HFF-Myc (cell line): ENCODE measurements around the gene NOL4L.

Experiments
- DNase-seq: peaks from one replicate; pipeline ENCODE4 v3.0.0-alpha.2; 2011; ENCODE audit warnings: low read depth; ENCODE audit errors: extremely low read depth
- H3K4me3 ChIP-seq: replicated peaks from 2 replicates; pipeline ENCODE4 v1.5.1; 2011; ENCODE audit warnings: low read depth, mild to moderate bottlenecking, control low read depth, low read length
- TF ChIP-seq, protein P1 (sequence below): IDR thresholded peaks from 2 replicates; pipeline ENCODE4 v1.5.1; 2012; ENCODE audit warnings: mild to moderate bottlenecking, low read depth, low read length, control low read depth; ENCODE audit errors: missing control alignments

Gene NOL4L

DNA sequence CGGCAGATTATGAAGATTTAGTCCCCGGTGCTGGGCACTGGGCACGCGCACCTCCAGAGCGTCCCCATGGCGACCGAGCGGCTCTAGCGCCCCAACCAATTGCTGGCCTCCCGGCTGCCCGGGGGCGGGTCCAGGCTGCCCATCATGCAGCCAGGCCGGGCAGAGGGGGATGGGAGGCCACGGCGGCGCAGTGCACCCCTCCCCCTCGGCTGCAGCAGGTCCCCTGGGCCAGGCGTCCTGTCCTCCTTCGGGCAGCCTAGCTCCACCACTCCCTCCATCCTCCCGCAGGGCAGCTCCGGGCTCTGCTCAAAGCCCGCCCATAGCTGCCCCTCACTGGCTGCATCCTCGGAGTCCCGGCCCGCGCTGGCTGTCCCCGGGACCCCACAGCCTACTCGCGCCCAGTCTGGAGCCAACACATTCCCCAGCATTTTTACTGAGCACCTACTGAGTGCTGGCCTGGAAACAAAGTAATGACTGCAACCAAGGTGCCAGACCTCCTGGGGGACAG lies 127.6 kb downstream of the NOL4L start:
- no peak for DNase-seq
- TF ChIP-seq, protein P1, sequence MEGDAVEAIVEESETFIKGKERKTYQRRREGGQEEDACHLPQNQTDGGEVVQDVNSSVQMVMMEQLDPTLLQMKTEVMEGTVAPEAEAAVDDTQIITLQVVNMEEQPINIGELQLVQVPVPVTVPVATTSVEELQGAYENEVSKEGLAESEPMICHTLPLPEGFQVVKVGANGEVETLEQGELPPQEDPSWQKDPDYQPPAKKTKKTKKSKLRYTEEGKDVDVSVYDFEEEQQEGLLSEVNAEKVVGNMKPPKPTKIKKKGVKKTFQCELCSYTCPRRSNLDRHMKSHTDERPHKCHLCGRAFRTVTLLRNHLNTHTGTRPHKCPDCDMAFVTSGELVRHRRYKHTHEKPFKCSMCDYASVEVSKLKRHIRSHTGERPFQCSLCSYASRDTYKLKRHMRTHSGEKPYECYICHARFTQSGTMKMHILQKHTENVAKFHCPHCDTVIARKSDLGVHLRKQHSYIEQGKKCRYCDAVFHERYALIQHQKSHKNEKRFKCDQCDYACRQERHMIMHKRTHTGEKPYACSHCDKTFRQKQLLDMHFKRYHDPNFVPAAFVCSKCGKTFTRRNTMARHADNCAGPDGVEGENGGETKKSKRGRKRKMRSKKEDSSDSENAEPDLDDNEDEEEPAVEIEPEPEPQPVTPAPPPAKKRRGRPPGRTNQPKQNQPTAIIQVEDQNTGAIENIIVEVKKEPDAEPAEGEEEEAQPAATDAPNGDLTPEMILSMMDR = no peak
- peak overlapping the region; percentile 35 for H3K4me3 ChIP-seq

DNA sequence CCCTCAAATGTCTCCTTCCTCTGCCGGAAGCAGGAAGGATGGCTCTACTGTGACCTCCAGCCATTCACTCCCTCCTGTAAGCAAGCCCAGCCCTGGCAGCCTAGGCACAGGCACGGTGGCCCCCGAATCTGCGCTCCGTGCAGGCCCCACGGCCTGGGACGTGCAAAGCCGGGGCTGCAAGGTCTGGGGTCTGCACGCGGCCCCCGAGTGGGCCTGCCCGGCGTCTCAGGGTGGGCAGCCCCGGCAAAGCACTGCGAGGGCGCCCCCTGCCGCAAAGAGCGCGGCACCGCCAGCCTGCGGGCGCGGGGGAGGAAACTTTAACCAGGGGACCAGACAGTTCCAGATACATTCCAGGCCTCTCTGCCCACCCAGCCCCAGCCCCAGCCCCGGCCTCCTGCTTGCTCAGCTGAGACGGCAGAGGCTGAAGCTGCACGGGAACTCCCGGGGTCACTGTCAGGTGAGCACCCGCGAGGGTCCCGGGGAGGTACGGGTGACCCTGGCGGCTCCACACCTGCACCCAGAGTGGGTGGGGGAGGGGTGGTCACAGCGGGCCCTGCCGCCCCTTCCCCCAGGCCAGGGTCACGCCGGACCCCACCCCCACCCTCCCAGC lies 128.2 kb downstream of the NOL4L start:
- H3K4me3 ChIP-seq = peak overlapping the region; percentile 35
- TF ChIP-seq, protein P1 = peak; percentile 72

DNA sequence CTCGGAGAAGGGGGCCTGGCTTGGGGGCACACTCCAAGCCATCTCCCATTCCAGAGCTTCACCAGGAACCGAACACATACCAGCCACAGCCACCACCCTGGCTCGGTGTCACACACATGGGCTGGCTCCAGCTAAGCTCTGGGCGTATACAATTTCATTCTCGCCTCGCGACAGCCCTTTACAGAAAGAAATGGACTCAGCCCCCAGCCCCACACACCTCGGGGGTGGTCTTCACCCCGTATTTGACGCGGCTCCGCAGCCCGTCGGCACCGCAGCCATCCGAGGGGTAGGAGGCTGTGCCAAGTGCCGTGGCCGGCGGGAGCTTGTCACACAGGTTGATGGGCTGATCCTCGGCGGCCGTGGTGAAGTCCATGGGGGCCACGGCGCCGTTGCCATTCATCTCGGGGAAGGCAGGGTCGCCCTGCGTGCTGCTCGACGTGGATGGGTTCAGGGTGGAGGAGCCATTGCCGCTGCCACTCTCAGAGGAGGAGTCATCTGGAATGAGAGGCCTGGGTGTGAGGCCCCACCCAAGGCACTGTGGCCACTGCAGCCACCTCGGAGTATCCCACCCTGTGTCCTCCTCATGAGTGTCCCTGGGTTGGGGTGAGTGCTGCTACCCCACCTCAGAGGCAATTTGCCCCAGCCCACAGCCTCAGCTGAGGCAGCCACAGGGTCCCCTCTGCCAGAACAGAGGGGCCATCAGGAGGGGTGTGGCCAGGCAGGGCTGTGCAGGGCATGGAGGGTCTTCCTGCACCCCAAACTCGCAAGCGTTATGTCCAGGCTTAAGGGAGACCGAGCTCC lies 129.0 kb downstream of the NOL4L start:
- TF ChIP-seq, protein P1 = no peak

More for the DNA sequence above, 128.2 kb downstream of the NOL4L start:
- no peak for DNase-seq

DNA sequence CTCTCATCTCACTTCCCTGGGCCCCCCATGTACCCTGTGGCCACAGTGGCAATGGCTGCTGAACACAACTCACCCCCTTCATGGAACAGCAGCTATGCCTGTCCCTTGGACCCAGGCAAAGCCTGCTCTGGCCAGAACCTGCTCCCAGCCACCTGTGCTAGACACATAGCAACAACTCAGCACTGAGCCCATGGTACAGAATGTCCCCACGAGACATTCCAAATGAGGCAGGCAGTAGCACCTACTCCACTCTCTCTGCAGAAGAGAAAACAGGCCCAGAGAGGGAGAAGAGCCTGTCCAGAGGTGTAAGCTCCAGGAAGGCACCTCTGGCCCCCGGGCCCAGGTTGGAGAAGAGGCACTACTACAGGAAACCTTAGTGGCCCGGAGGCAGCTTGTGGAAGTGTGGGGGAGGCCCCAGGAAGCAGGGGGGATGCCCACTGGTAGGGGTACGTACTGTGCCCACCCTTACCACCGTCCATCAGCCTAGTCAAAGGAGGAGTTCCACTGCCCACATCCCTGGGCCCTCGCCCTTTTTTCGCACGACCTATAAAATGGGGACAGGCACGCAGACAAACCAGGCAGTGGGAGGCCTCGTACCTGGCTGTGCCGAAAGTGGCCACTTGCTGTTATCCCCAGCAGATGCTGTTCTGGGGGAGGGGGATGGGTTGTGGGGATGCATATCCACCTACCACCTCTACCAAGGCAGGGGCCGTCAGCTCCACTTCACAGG lies 129.8 kb downstream of the NOL4L start:
- no peak overlapping the region for H3K4me3 ChIP-seq
- TF ChIP-seq, protein P1 = no peak
- DNase-seq = no peak

More for the DNA sequence above, 129.0 kb downstream of the NOL4L start:
- DNase-seq = no peak
- H3K4me3 ChIP-seq = no peak overlapping the region

DNA sequence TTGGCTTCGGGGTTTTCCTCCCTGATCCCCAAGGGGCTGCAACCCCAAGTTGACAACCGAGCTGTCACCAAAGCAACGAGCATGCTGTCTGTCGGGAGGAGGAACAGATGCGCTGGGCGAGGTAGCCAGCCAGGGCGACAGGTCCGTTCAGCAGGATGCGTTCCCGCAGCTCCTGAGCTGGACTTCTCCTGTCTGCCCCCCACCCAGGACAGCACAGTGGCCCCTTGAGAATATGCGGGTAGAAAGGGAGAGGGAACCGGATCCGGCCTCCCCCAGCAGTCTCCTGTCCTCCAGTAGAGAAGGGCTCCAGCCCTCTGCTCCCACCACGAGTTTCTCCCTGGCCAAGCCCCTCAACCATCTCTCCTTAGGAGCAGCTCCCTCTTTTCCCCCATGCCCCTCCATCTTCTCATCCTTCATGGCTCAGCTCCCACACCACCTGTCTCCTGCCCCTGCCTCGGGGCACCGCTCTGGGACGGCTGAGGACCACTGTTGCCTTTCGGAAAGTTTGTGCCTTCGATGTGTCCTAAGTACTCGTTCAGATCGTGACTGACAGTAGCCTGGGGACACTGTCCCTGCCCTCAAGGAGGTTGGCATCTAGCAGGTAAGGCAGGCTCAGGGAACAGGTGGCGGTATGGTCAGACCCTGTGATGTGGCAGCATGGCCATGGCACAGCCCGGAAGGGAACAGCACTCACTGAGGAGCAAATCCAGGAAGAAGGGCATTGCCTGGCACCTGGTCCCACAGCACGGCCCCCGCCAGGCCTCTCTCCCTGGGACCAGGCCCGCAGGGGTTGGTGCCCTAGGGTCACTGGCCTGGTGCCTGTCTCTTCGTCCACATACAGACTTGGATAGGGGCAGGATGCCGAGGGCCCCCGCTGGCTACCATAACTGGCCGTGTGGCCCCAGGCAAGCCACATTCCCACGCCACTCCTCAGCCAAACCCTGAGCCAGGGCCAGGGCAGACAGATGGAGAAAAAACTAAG lies 130.7 kb downstream of the NOL4L start:
- TF ChIP-seq, protein P1 = no peak
- no peak for DNase-seq
- H3K4me3 ChIP-seq = no peak overlapping the region
